Measurements from ENCODE around the gene ANO6. TPM values are rescaled to one million over a fixed set of nuclear protein-coding genes. Genes with fewer than 3 reads are reported as not detected.

The ANO6 gene
- total and polyA plus RNA-seq, 4 donors = 18.6 to 52.3 (median 29.1) TPM

- no peak overlapping the region for H3K27ac ChIP-seq (ENCODE audit: low read depth in 1 of 2, low read length in 2 of 2)
- TF ChIP-seq RAD21 (IDR thresholded peaks at IDR 0.05) (peak; percentile 57 to 64), FOXA1 (IDR thresholded peaks at IDR 0.05) (peak; percentile 28), FOXA2 (IDR thresholded peaks at IDR 0.05) (peak; percentile 44), REST (IDR thresholded peaks at IDR 0.05) (peak; percentile 41), HNF4G (IDR thresholded peaks at IDR 0.05) (peak; percentile 69), EGR1 (IDR thresholded peaks at IDR 0.05; ENCODE audit: low read depth in 2 of 2) (peak in 1 of 2 donors; percentile 56), RXRA (IDR thresholded peaks at IDR 0.05) (peak; percentile 99 to 100), CTCF (IDR thresholded peaks at IDR 0.05; ENCODE audit: low read depth, low read length, missing input control) (no peak), YY1 (IDR thresholded peaks at IDR 0.05) (peak; percentile 71), SP1 (IDR thresholded peaks at IDR 0.05) (peak; percentile 94), GABPA (IDR thresholded peaks at IDR 0.05 in 1 of 2, conservative IDR thresholded peaks at IDR 0.05 in 1 of 2) (peak in 1 of 2 donors; percentile 41), JUND (IDR thresholded peaks at IDR 0.05) (peak; percentile 58 to 85), HNF4A (conservative IDR thresholded peaks at IDR 0.05) (peak; percentile 82 to 91), TAF1 (conservative IDR thresholded peaks at IDR 0.05) (peak; percentile 22), NR2F2 (IDR thresholded peaks at IDR 0.05) (peak; percentile 50)
- TF ChIP-seq, protein P1, sequence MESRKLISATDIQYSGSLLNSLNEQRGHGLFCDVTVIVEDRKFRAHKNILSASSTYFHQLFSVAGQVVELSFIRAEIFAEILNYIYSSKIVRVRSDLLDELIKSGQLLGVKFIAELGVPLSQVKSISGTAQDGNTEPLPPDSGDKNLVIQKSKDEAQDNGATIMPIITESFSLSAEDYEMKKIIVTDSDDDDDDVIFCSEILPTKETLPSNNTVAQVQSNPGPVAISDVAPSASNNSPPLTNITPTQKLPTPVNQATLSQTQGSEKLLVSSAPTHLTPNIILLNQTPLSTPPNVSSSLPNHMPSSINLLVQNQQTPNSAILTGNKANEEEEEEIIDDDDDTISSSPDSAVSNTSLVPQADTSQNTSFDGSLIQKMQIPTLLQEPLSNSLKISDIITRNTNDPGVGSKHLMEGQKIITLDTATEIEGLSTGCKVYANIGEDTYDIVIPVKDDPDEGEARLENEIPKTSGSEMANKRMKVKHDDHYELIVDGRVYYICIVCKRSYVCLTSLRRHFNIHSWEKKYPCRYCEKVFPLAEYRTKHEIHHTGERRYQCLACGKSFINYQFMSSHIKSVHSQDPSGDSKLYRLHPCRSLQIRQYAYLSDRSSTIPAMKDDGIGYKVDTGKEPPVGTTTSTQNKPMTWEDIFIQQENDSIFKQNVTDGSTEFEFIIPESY (IDR thresholded peaks at IDR 0.05) = peak; percentile 73
- TF ChIP-seq, protein P2, sequence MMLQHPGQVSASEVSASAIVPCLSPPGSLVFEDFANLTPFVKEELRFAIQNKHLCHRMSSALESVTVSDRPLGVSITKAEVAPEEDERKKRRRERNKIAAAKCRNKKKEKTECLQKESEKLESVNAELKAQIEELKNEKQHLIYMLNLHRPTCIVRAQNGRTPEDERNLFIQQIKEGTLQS (IDR thresholded peaks at IDR 0.05) = peak; percentile 91
- TF ChIP-seq, protein P3, sequence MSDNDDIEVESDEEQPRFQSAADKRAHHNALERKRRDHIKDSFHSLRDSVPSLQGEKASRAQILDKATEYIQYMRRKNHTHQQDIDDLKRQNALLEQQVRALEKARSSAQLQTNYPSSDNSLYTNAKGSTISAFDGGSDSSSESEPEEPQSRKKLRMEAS (IDR thresholded peaks at IDR 0.05) = peak; percentile 77
- H3K4me1 ChIP-seq (ENCODE audit: control insufficient read depth in 4 of 4, insufficient read depth in 4 of 4, low read length in 3 of 4) = peaks cover 0 to 13% (median 8%) of the 10 kb centered on the region in 4 donors
- no peak overlapping the region for H3K9ac ChIP-seq (ENCODE audit: low read depth in 1 of 2, low read length in 2 of 2)
- H3K4me3 ChIP-seq (ENCODE audit: low read depth in 1 of 3, low read length in 3 of 3) = no peak overlapping the region
- no peaks in the 10 kb centered on the region for H3K27me3 ChIP-seq (ENCODE audit: control insufficient read depth in 4 of 4, insufficient read depth in 4 of 4, low read length in 3 of 4)
- no peaks in the 10 kb centered on the region for H3K9me3 ChIP-seq (ENCODE audit: control insufficient read depth in 4 of 4, low read length in 3 of 4)
- peaks cover 2 to 20% (median 17%) of the 10 kb centered on the region in 4 donors for H3K36me3 ChIP-seq (ENCODE audit: control insufficient read depth in 4 of 4, insufficient read depth in 3 of 4, low read depth in 1 of 4, low read length in 3 of 4)
- no peak for DNase-seq (ENCODE audit: low spot score)
- 49% methylated on average over 1 of the region's 1 CpG for WGBS
These were observed 205.8 kb downstream of the ANO6 start for GRCh38 chr12:45421736-45422135.

Data from liver (tissue), 9 donors.